ENCODE results near the gene CELA2A. TPM values are rescaled to one million over a fixed set of nuclear protein-coding genes. Genes with fewer than 3 reads are reported as not detected.

The CELA2A gene
- total and polyA plus RNA-seq, 12 donors: 0.97 to 45.4 (median 9.8) TPM

GRCh38 chr1:15500184-15501178 is 43.9 kb downstream of the CELA2A start:
- Histone ChIP-seq H3K4me1 (replicated peaks in 1 of 2) (no peaks in the 10 kb centered on the region), H3K4me3 (no peak overlapping the region), H3K9me3 (replicated peaks in 1 of 3) (no peaks in the 10 kb centered on the region), H3K27me3 (no peaks in the 10 kb centered on the region), H3K36me3 (replicated peaks in 1 of 2) (peaks cover 0 to 13% of the 10 kb centered on the region in 2 donors), H3K27ac (no peak overlapping the region)
- 80 to 82% (median 81%) methylated on average over 19 of the region's 19 CpGs for WGBS, 4 donors
- no peak for DNase-seq
- intact Hi-C loops (cut with DNase I): loop anchor here (5.0 kb wide), 2 partner anchors 173 to 178 kb away; no protein-coding TSS in a partner anchor
- TF ChIP-seq POLR2A (IDR thresholded peaks at IDR 0.05): no peak
- no peak for TF ChIP-seq CTCF (IDR thresholded peaks at IDR 0.05)

GRCh38 chr1:15501208-15502032 is 44.9 kb downstream of the CELA2A start:
- Histone ChIP-seq H3K27ac (no peak overlapping the region), H3K9me3 (replicated peaks in 1 of 3) (no peaks in the 10 kb centered on the region), H3K4me3 (no peak overlapping the region), H3K36me3 (replicated peaks in 1 of 2) (peaks cover 0 to 16% of the 10 kb centered on the region in 2 donors), H3K27me3 (no peaks in the 10 kb centered on the region), H3K4me1 (replicated peaks in 1 of 2) (no peaks in the 10 kb centered on the region)
- peak; percentile 66 to 91 (median 79) for DNase-seq
- intact Hi-C loops (cut with DNase I): loop anchor here (5.0 kb wide), 2 partner anchors 174 to 179 kb away; no protein-coding TSS in a partner anchor
- WGBS, 4 donors: 58 to 61% (median 58%) methylated on average over 17 of the region's 17 CpGs
- no peak for TF ChIP-seq POLR2A (IDR thresholded peaks at IDR 0.05)
- TF ChIP-seq CTCF (IDR thresholded peaks at IDR 0.05): peak; percentile 44 to 76 (median 68)

GRCh38 chr1:15504436-15504835 is 47.9 kb downstream of the CELA2A start:
- intact Hi-C loops (cut with DNase I): loop anchor here (5.0 kb wide), 2 partner anchors 177 to 182 kb away; no protein-coding TSS in a partner anchor
- H3K27ac ChIP-seq: no peak overlapping the region
- 91 to 100% (median 95%) methylated on average over 2 to 4 of the region's 4 CpGs; no CpG with 5 or more reads in 1 of the 4 donors for WGBS, 4 donors
- H3K36me3 ChIP-seq (replicated peaks in 1 of 2): peaks cover 0 to 16% of the 10 kb centered on the region in 2 donors
- no peaks in the 10 kb centered on the region for H3K27me3 ChIP-seq
- TF ChIP-seq CTCF (IDR thresholded peaks at IDR 0.05): no peak
- TF ChIP-seq POLR2A (IDR thresholded peaks at IDR 0.05): no peak
- no peaks in the 10 kb centered on the region for H3K9me3 ChIP-seq (replicated peaks in 1 of 3)
- no peak overlapping the region for H3K4me3 ChIP-seq
- no peak for DNase-seq
- no peaks in the 10 kb centered on the region for H3K4me1 ChIP-seq (replicated peaks in 1 of 2)

GRCh38 chr1:15506831-15507230 is 50.3 kb downstream of the CELA2A start:
- no peaks in the 10 kb centered on the region for H3K27me3 ChIP-seq
- no peak overlapping the region for H3K27ac ChIP-seq
- no peaks in the 10 kb centered on the region for H3K4me1 ChIP-seq (replicated peaks in 1 of 2)
- 94 to 96% (median 95%) methylated on average over 13 to 17 of the region's 17 CpGs for WGBS, 4 donors
- intact Hi-C loops (cut with DNase I): no loop called here
- H3K4me3 ChIP-seq: no peak overlapping the region
- no peak for DNase-seq
- H3K9me3 ChIP-seq (replicated peaks in 1 of 3): no peaks in the 10 kb centered on the region
- no peak for TF ChIP-seq CTCF (IDR thresholded peaks at IDR 0.05)
- TF ChIP-seq POLR2A (IDR thresholded peaks at IDR 0.05): no peak
- peaks cover 0 to 16% of the 10 kb centered on the region in 2 donors for H3K36me3 ChIP-seq (replicated peaks in 1 of 2)

Measured in adrenal gland (tissue), 12 donors.